GM21526 (cell line): Measurements from ENCODE around the gene ULK4.
"Not testable (repeated sequence)": the region's sequence is repeated elsewhere in the genome, so short reads cannot be mapped to it uniquely, and the experiment has no call there.

ENCODE experiments used
- ATAC-seq: cut with Tn5 transposase; IDR thresholded peaks from one replicate; pipeline ENCODE4 v1.9.1; 2021; ENCODE audit warnings: moderate library complexity; ENCODE audit not compliant: unreplicated experiment, low FRiP score

ULK4 gene

DNA sequence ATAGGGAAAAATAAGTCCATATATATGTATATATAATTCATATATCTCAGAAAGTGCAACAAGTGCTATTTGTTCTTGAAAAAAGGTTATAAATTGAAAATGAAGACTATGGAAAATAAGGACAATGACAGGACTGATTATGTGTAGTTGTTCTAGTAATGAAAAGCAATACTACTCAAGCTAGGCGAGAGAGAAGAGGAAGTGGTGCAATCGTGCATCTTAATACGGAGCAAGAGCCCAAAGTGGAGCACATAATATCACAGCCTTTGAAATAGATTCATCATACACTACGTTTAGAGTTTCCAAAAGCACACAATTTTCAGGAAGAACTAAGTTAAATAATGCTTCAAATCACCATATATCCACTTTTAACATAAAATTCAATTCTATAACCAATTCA is 87.9 kb downstream of the ULK4 start:
- no peak for ATAC-seq

DNA sequence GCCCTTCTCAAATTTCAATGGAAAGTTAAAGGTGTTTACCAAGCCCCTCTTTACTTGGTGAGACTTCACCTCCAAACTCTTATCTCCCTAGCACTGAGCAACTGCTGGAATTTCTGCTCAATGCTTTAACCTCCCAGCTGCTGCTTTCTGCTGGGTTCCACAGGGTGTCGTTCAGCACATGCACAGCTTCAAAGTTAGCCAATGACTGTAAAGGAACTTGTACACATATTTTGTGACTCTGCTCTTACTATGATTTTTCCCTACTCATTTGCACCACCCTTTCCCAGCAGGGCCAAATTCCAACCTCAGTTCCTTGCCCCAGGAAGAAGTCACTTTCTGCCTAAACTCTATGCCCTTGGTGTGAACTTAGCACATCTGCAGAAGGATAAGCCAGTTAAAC is 89.7 kb downstream of the ULK4 start:
- ATAC-seq: no peak

DNA sequence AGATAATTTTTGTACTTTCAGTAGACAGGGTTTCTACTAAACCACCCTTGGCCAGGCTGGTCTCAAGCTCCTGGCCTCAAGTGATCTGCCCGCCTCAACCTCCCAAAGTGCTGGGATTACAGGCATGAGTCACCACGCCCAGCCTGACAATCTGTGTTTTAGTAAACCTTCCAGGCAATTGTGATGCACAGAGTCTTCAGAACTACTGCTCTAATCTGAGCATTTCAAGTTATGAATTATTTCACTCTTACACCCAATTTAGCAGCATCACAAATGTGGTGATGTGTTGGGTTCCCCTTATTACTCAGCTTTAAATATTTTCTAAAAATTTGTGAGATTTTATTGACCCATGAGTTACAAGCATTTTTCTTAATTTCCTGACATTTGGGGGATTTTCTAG is 94.4 kb downstream of the ULK4 start:
- no peak for ATAC-seq

DNA sequence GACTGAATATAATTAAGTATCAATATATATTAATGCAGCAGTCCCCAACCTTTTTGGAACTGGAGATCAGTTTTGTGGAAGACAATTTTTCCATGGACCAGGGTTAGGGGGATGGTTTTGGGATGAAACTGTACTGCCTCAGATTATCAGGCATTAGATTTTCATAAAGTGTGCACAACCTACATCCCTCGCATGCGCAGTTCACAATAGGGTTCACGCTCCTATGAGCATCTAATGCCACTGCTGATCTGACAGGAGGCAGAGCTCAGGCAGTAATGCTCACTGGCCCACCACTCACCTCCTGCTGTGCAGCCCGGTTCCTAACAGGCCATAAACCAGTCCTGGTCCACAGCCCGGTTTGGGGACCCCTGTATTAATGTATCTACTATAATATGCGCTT is 95.6 kb downstream of the ULK4 start:
- no peak for ATAC-seq

DNA sequence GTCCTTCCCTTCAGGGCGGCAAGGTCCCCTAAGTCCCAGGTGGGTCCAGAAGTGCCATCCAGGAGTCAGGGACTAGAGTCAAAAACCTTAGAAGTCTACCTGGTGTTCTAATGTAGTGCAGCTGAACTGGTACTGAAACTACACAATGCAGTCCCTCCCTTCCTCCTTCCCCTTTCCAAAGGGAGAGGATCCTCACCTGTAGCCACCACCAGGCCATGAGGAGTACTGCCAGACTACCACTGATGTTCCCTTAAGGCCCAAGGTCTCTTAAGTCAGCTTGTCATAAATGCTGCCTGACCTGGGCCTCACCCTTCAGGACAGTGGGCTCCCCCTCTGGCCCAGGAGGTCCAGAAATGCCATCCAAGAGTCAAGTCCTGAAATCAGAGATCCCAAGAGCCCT is 98.9 kb downstream of the ULK4 start:
- ATAC-seq: no peak

DNA sequence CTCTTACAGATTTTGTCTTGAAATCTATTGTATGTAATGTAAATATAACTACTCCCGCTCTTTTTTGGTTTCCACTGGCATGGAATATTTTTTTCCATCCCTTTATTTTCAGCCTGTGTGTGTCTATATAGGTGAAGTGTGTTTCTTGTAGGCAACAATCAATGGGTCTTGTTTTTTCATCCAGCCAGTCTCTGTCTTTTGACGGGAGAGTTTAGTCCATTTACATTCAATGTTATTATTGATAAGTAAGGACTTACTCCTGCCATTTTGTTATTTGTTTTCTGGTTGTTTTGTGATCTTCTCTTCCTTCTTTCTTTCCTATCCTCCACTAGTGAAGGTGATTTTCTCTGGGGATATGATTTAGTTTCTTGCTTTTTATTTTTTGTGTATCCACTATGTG is 101.4 kb downstream of the ULK4 start:
- not testable (repeated sequence) for ATAC-seq

DNA sequence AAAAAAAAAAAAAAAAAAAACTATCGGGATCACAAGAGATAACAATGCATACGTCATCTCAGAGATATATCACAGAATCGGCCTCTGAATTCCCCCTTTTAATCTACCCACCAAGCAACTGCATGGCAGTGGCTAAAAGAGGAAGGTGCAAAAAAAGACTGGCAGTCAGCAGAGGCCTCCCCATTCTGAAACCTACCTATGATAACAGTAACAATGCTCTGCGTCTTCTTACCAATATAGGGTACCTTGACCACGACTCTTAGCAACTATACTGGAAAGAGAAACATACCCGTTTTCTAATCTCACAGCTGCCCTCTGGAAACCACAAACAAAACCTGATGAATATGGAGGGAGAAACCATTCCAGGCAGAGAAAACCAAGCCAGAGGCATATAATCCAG is 106.9 kb downstream of the ULK4 start:
- no peak for ATAC-seq

DNA sequence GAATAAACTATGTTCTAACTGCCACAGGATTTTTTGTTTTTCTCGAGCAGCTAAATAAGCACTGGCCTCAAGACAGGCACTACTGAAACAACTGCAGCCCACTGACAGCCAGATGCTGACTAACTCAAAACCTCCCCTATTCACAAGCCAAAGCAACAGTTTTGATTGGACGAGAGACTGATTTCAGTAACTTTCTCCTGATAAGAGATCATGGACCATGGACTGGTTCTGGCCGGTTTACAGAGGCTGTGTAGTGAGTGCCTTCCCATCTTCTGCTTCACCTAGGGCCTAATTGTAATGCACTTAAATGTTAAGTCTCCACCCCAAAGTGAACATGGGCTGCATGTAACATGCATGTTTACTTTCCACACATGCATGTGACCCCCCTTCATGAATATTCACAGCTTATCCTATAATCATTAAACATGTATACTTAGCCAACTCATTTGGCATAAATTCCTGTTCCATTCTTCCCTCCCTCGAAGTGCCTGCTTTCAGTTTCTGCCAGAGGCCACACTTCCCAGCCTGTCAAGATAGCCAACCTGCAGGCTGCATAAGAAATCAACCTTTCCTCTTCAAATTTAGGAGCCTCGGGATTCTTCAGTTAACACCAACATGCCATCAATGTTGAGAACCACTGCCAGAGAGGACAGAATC is 108.2 kb downstream of the ULK4 start:
- ATAC-seq: no peak

DNA sequence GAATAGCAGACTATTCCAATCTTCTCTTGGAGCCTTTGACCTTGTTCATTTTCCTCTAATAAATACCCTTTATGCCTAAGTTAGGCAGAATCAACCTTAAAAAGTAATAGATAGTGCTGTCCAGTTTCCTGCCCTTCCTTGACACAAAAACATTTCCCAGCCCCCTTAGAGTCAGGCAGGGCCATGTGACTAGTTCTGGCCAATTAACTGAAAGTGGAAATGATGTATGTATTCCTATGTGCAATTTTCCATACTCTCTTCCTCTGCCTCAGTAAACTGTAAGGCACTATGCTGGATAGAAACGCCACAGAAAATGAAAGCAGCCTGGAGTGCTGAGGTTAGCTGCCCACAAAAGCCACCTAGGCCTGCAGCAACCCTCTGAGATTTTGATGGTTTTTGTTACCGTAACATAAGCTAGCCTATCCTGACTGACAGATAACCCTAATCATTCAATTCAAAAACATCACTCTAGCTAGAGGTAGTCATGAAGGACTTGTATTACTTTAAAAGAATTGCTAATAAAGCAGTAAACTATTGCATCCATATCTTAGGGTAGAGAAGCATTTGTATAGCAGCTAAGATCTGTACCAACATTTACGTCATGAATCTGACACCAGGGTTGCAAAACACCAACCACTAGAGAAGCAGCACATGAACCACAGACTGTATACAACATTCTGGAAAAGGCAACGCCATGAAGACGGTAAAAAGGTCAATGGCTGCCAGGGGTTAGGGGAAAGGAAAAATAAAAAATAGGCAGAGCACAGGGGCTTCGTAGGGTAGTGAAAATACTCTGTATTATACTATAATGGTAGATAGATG is 112.9 kb downstream of the ULK4 start:
- no peak for ATAC-seq

DNA sequence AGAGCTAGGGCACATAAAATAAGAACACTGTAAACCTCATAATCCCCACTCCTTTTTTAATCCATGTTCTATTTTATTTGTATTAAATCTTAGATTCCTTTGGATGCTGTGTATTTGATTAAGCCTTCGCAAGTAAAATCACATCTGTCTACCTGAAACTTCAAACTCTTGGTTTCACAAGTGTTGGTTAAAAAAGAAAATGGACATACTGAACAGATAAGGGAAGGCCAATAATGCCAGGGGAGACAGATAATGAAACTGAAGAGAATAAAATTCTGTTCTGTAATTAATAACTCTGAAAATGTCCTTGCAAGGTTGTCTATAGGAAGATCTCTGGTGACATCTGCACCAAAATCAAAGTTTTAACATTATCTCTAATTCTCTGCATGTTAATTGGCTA is 114.2 kb downstream of the ULK4 start:
- ATAC-seq: no peak

DNA sequence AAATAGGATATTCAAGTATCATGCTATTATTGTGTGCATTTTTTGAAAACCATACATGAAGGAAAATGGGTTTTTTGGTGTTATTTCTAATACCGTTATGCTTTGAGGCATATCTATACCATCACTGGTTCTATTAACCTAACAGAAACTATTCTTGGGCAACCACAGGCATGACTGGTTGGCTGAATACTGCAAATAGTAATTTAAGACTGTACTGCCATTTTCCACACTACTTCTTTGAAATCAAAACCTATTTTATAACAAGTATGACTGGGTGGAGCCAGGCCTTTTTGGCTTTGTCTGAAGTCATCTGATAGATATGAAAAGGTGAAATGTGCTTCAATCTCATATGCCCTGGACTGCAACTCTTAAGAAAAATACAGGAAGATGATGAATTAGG is 115.1 kb downstream of the ULK4 start:
- no peak for ATAC-seq

DNA sequence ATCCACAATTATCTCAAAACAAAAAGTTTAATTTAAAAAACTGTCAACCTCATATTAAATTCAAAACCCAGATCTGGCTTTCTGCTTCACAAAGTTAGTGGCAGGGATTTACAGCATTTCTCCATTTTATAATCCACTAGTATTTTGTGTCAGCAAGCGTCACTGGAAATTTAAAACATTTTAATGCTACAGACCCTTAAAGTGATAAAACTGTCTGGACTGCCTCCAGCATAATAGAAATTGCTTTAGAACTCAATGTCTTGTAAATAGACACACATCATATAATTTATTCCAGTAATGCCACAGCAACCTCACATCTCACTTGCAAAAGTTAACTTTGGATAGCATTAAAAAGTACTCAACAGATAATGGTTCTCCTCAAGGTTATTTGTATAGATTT is 116.1 kb downstream of the ULK4 start:
- no peak for ATAC-seq

DNA sequence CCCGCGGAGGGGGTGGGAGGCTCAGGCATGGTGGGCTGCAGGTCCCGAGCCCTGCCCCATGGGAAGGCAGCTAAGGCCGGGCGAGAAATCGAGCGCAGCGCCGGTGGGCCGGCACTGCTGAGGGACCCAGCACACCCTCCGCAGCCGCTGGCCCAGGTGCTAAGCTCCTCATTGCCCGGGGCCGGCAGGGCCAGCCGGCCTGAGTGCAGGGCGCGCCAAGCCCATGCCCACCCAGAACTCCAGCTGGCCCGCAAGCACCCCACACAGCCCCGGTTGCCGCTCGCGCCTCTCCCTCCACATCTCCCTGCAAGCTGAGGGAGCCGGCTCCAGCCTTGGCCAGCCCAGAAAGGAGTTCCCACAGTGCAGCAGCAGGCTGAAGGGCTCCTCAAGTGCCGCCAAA is 117.6 kb downstream of the ULK4 start:
- ATAC-seq: not testable (repeated sequence)

DNA sequence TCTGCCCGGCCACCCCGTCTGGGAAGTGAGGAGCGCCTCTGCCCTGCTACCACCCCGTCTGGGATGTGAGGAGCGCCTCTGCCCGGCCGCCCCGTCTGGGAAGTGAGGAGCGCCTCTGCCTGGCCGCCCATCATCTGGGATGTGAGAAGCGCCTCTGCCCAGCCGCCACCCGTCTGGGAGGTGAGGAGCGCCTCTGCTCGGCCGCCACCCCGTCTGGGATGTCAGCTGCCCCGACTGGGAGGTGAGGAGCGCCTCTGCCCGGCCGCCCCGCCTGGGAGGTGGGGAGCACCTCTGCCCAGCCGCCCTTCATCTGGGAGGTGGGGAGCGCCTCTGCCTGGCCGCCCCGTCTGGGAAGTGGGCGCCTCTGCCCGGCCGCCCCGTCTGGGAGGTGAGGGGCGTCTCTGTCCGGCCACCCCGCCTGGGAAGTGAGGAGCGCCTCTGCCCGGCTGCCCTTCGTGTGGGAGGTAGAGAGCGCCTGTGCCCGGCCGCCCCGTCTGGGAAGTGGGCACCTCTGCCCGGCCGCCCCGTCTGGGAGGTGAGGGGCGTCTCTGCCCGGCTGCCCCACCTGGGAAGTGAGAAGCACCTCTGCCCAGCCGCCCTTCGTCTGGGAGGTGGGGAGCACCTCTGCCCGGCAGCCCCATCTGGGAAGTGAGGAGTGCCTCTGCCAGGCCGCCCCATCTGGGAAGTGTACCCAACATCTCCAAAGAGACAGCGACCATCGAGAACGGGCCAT is 120.8 kb downstream of the ULK4 start:
- ATAC-seq: not testable (repeated sequence)

DNA sequence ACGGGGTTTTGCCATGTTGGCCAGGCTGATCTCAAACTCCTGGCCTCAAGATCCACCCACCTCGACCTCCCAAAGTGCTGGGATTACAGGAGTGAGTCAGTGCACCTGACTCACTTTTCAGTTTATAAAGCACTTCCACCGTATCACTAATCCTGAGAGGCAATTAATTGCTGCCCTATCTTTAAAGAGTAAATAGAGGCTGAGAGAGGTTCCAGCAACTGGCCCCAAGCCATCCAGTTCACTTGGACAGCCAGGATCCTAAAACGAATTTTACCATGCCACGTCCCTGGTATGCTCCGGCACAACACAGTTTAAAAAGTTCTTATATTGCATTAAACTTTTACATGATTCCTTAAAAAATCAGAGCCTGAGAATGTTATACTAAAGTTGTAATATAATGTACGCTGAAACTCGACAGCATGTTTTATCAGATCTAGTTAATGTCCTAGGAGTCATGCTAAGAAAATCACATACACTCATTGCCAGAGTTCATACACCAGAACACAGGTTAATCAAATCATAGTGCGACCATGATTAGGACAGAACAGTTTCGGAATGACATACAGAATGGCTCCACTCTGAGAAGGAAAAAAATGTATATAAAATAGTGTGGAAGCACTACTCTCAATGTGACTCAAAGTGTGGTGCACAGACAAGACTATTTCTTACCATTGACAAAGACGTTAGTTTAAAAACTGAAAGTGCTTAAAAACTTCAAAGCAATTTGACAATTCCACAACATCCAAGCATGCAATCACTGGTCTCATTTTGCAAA is 125.4 kb downstream of the ULK4 start:
- peak; percentile 66 for ATAC-seq

DNA sequence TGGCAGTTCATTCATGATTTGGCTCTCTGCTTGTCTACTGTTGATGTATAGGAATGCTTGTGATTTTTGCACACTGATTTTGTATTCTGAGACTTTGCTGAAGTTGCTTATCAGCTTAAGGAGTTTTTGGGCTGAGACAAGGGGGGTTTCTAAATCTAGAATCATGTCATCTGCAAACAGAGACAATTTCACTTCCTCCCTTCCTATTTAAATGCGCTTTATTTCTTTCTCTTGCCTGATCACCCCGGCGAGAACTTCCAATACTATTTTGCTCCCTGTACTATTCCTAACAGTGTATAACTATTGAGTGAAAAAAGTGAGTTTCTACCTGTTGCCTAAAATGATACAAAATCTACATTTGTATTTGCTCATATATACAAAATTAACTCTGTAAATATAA is 128.3 kb downstream of the ULK4 start:
- no peak for ATAC-seq

DNA sequence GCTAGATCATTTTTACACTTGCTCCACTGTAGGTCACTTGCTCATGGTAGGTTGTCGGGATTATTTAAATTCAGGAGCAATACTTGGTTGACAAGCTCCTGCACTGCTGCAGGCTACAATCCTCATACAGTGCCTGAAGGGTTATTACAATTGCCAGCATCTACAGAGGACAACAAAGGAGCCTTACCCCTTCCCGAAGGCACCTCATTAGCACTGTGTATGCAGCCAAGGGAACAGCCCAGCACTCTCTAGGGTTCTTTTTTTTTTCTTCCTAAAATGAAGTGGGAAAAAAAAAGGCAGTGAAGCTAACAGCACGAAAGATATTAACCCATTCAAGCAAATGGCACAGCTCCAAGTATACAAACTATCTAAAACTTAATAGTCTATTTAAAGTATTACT is 142.7 kb downstream of the ULK4 start:
- no peak for ATAC-seq

DNA sequence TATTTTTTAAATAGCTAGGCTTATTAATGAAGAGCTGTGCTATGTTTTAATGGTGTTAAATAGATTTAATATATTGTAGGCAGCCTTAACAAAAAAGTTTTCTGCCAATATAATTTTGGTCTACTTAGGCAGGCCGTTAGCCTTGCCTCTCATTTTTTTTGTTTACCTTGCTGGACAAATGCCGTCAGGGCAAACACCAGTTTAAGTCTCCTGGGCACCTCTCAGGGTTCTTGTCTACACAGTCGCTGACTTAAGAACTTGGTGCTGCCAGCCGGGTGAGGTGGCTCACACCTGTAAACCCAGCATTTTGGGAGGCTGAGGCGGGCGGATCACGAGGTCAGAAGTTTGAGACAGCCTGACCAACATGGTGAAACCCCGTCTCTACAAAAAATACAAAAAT is 153.3 kb downstream of the ULK4 start:
- ATAC-seq: no peak

DNA sequence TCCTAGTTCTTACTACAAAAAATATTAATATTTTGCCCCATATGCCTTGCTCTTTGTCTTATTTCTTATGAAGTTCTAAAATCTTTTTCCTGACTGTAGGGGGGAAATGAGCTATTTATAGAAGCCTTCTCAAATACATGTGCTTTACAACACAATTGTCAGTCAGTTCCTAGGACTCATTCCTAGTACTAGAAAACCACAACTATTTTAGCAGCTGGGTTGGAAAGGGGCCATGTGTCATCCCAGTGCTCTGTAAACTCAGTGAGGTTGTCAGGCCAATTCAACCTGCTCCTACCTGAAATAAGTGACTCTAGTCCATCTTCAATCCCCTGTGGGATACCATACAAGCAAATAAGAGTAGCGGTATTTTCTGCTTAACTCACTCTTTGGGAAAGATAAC is 153.8 kb downstream of the ULK4 start:
- no peak for ATAC-seq

DNA sequence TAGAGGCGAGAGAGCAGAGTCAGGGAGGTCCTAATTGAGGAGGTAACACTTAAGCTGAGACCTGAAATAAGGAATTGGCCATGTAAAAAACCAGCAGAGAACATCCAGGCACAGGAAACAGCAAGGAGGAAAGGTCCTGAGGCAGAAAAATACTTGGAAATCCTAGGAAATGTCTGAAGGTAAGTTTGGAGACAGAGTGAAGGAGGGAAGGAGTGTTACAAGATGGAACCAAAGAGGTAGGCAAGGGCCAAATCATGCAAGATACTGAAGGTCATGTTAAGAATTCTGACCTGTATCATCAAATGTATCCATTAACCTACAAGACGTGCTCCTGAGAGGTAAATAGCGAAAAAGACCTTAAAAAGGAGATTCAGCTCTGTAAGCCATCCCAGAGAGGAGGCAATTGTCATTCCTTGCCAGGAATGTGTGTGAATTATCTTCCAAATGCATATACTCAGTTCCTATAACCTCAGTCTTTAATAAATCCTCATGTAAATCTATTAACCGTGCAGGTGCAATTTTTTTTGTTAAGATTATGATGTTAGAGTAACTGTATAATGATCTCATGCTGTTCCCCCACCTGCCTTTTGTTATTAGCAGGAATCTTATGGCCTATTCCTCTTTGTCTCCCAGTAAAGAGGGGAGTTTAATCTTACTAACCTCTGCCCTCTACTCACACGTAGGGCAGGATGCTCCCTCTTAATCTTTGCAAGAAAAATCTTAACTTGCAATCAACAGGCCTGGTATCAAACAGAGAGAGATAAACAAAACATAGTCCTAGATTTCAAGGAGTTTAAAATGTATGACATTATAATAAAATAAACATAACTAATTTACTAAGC is 166.9 kb downstream of the ULK4 start:
- ATAC-seq: no peak
